Tibial artery (tissue), 4 donors: Measurements from ENCODE around the gene CHST14.

Experiments used
- DNase-seq, 2 donors: peaks; one replicate each; pipeline ENCODE4 v3.0.0-alpha.2; 2019
- H3K27ac ChIP-seq, 2 donors: fragments of 200-600 bp; sonication (generic) in 1 of 2; 1 replicate in 1 of 2; 2 replicates in 1 of 2; pipeline ENCODE4 v1.5.1; 2018 to 2019; ENCODE audit warnings: mild to moderate bottlenecking in 1 of 2
- H3K27me3 ChIP-seq, 2 donors: fragments of 200-600 bp; sonication (generic) in 1 of 2; one replicate each; pipeline versions ENCODE4 v1.5.1 to v1.6.0; 2016 to 2019
- H3K36me3 ChIP-seq, 3 donors: fragments of 200-600 bp; sonication (generic) in 2 of 3; one replicate each; pipeline ENCODE4 v1.5.1; 2016 to 2019; ENCODE audit warnings: mild to moderate bottlenecking in 2 of 3
- H3K4me1 ChIP-seq, 4 donors: fragments of 200-600 bp; sonication (generic) in 2 of 4; 1 replicate in 3 of 4; 2 replicates in 1 of 4; pipeline ENCODE4 v1.5.1; 2016 to 2019
- H3K4me3 ChIP-seq, 2 donors: fragments of 200-600 bp; sonication (generic) in 1 of 2; 1 replicate in 1 of 2; 2 replicates in 1 of 2; pipeline ENCODE4 v1.5.1; 2018 to 2019; ENCODE audit warnings: mild to moderate bottlenecking in 2 of 2
- H3K9me3 ChIP-seq, 3 donors: fragments of 200-600 bp; sonication (generic) in 1 of 3; one replicate each; pipeline ENCODE4 v1.5.1; 2016 to 2019
- intact Hi-C: fragments of 100-400 bp; cut with DNase I; formaldehyde crosslinking; loops from one replicate; pipeline ENCODE4 v1.15.0; 2023; ENCODE audit warnings: low total_unique reads
- TF ChIP-seq, protein P1 (sequence below), 2 experiments: fragments of 200-600 bp in 1 of 2; fragments of 450-650 bp in 1 of 2; IDR thresholded peaks; one replicate each; pipeline ENCODE4 v1.5.1; 2017 to 2019; ENCODE audit warnings: antibody characterized with exemption in 2 of 2, mild to moderate bottlenecking in 1 of 2, moderate library complexity in 1 of 2

CHST14 gene

DNA sequence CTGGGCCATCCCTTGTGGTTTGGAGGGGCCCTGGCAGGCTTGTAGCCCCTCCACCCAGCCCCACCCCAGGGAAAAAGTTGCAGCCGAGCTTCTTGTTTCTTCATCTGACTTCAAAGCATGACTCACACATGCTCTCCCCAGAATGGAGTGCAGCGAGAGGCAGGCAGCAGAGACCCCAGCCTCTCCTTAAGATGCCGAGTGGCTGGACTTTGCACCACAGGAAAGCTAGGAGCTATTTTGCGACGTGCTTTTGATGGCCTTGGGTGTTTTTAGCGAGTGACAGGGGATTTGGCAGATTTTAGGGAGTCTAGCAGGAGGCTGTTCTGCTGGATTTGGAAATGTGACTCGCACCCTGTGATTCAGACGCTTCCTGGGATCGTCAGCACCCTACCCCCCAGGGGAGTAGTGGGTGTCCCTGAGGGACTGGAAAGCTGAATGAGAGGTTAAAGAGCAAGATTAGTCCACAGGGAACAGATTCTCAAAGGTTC, 15.8 kb upstream of the CHST14 start:
- DNase-seq = no peak
- peaks cover 0 to 40% (median 27%) of the 10 kb centered on the region in 4 donors for H3K4me1 ChIP-seq
- TF ChIP-seq, protein P1, sequence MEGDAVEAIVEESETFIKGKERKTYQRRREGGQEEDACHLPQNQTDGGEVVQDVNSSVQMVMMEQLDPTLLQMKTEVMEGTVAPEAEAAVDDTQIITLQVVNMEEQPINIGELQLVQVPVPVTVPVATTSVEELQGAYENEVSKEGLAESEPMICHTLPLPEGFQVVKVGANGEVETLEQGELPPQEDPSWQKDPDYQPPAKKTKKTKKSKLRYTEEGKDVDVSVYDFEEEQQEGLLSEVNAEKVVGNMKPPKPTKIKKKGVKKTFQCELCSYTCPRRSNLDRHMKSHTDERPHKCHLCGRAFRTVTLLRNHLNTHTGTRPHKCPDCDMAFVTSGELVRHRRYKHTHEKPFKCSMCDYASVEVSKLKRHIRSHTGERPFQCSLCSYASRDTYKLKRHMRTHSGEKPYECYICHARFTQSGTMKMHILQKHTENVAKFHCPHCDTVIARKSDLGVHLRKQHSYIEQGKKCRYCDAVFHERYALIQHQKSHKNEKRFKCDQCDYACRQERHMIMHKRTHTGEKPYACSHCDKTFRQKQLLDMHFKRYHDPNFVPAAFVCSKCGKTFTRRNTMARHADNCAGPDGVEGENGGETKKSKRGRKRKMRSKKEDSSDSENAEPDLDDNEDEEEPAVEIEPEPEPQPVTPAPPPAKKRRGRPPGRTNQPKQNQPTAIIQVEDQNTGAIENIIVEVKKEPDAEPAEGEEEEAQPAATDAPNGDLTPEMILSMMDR (IDR thresholded peaks at IDR 0.05) = no peak
- intact Hi-C loops = no loop called here
- no peaks in the 10 kb centered on the region for H3K27me3 ChIP-seq
- H3K4me3 ChIP-seq = no peak overlapping the region
- no peak overlapping the region for H3K27ac ChIP-seq
- peaks cover 13 to 19% (median 15%) of the 10 kb centered on the region in 3 donors for H3K36me3 ChIP-seq
- no peaks in the 10 kb centered on the region for H3K9me3 ChIP-seq

DNA sequence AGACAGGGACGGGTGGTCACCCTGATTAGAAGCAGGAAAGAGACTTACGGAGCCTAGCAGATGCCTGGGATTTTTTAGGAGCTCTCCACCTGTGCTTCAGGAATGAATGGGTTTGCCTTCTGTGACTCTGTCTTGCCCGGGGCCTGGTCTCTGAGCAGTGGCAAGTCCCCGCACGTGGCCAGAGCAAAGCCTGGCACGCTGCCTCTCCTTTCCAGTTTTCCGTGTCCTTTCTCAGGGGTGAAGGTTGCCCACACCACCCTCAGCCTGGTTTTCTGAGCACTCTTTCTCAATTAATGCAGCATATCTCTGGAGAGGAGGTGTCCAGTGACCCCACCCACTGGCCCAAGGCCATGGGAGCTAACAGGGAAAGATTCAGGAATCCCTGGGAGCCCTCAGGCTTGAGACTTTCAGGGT, 14.5 kb upstream of the CHST14 start:
- H3K27me3 ChIP-seq = no peaks in the 10 kb centered on the region
- H3K9me3 ChIP-seq = no peaks in the 10 kb centered on the region
- H3K4me1 ChIP-seq = peaks cover 0 to 40% (median 27%) of the 10 kb centered on the region in 4 donors
- no peak overlapping the region for H3K4me3 ChIP-seq
- intact Hi-C loops = no loop called here
- TF ChIP-seq, protein P1 (IDR thresholded peaks at IDR 0.05) = no peak
- no peak for DNase-seq
- peaks cover 13 to 29% (median 15%) of the 10 kb centered on the region in 3 donors for H3K36me3 ChIP-seq
- no peak overlapping the region for H3K27ac ChIP-seq

DNA sequence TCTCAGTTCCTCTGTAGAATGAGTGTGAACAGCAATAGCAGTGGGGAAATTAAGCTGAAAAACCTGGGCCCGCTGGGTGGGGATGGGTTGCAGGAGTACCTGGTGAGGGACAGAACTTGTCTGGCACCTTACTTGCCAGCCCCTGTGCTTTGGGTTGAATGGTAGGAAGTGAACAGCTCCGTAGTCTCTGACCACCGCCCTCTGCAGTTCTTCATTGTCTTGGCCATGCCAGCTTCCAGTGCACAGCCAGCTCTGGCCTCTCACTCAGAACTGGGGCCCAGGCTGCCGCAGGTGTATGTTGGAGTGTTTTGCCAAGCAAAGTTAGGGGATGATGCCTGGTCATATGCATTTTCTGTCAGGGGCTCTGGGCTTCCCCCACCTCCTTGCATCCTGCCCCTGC, 14.0 kb upstream of the CHST14 start:
- TF ChIP-seq, protein P1 (IDR thresholded peaks at IDR 0.05) = no peak
- H3K4me1 ChIP-seq = peaks cover 0 to 36% (median 26%) of the 10 kb centered on the region in 4 donors
- H3K27me3 ChIP-seq = no peaks in the 10 kb centered on the region
- H3K36me3 ChIP-seq = peaks cover 14 to 34% (median 15%) of the 10 kb centered on the region in 3 donors
- no peak for DNase-seq
- no peak overlapping the region for H3K27ac ChIP-seq
- H3K9me3 ChIP-seq = no peaks in the 10 kb centered on the region
- intact Hi-C loops = no loop called here
- no peak overlapping the region for H3K4me3 ChIP-seq

DNA sequence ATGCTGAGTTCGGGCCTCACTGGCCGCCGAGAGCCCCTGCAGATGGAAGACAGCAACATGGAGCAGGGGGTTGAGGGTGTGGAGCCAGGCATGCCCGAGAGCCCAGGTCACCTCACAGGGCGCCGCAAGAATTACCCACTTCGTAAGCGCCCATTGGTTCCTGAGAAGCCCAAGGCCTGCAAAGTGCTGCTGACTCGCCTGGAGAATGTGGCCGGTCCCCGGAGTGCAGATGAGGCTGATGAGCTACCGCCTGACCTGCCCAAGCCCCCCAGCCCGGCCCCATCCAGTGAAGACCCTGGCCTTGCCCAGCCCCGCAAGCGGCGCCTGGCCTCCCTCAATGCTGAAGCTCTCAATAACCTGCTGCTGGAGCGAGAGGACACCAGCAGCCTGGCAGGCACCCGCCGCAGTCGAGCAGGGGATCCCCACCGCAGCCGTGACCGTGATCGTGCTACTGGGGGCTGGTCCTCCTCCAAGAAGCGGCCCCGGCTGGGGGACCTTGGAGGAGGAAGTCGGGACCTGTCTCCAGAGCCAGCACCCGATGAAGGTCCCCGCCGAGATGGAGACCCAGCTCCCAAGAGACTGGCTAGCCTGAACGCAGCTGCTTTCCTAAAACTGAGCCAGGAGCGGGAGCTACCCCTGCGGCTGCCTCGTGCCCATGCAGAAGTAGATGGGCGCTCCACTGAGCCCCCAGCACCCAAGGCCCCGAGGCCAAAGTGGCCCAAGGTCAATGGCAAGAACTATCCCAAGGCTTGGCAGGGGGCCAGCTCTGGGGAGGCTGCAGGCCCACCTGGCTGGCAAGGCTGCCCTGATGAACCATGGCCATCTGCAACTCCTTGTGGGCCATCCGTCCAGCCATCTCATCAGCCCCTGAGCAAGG, 12.1 kb upstream of the CHST14 start:
- Histone ChIP-seq H3K4me3 (no peak overlapping the region), H3K9me3 (no peaks in the 10 kb centered on the region), H3K27ac (no peak overlapping the region), H3K36me3 (peaks cover 15 to 54% (median 32%) of the 10 kb centered on the region in 3 donors), H3K27me3 (no peaks in the 10 kb centered on the region), H3K4me1 (peaks cover 0 to 30% (median 23%) of the 10 kb centered on the region in 4 donors)
- no peak for DNase-seq
- TF ChIP-seq, protein P1 (IDR thresholded peaks at IDR 0.05) = no peak
- intact Hi-C loops = no loop called here

DNA sequence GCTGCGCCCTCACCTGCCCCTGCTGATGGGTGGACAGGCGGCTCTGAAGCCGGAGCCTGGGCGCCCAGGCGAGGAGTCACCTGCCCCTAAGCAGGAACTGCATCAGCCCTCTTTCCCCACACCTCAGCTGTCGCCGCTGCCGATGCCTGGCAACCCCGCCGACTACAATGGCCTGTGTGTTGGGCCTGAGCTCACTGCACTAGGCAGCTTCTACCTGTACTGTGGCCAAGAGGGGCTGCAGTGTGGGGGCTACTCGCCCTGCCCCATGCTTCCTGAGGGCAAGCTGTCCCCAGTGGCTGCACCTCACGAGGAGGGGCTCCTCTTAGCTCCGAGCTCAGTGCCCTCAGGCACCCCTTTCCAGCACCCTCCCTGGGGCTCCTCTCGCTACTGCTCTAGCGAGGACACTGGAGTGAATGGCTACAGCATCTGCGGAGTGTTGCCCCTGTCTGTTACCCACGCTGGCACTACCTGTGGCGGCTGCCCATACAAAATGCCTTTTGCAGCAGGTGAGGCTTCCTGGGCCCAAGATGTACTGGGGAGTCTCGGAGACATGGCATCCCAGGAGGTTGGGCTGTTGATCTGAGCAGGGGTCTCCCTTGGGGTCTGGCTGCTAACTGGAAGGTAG, 11.3 kb upstream of the CHST14 start:
- no peaks in the 10 kb centered on the region for H3K9me3 ChIP-seq
- peaks cover 0 to 23% (median 17%) of the 10 kb centered on the region in 4 donors for H3K4me1 ChIP-seq
- no peak for DNase-seq
- no peaks in the 10 kb centered on the region for H3K27me3 ChIP-seq
- intact Hi-C loops = no loop called here
- H3K27ac ChIP-seq = no peak overlapping the region
- TF ChIP-seq, protein P1 (IDR thresholded peaks at IDR 0.05) = no peak
- H3K36me3 ChIP-seq = peaks cover 21 to 61% (median 40%) of the 10 kb centered on the region in 3 donors
- H3K4me3 ChIP-seq = no peak overlapping the region
